Keratinocyte (primary cell): ENCODE results near the gene CHST8. TPM values are rescaled to one million over a fixed set of nuclear protein-coding genes. Genes with fewer than 3 reads are reported as not detected.

ENCODE experiments used
- DNase-seq: peaks from one replicate; pipeline ENCODE4 v3.0.0-alpha.2; 2011; ENCODE audit warnings: low read depth, missing footprints, low spot score
- FAIRE-seq: peaks from 2 replicates; lab custom pipeline; 2011; peaks lifted over from hg19 to GRCh38; lab: Jason Lieb, UNC
- H2AFZ ChIP-seq: 2 replicates; pipeline ENCODE4 v1.6.0; 2012; ENCODE audit warnings: low read length, control low read depth, inconsistent platforms; ENCODE audit not compliant: control insufficient read depth
- H3K27ac ChIP-seq: 2 replicates; pipeline ENCODE4 v1.5.1; 2011; ENCODE audit warnings: low read length; ENCODE audit not compliant: control insufficient read depth, insufficient read depth
- H3K27me3 ChIP-seq: 3 replicates; pipeline ENCODE4 v1.6.0; 2011; ENCODE audit warnings: low read length; ENCODE audit not compliant: control insufficient read depth, insufficient read depth; ENCODE audit errors: extremely low read depth
- H3K36me3 ChIP-seq, 2 experiments: 2 replicates in 1 of 2; 3 replicates in 1 of 2; pipeline ENCODE4 v1.5.1; 2011; ENCODE audit warnings: low read length in 2 of 2, mild to moderate bottlenecking in 1 of 2; ENCODE audit not compliant: control insufficient read depth in 2 of 2, insufficient read depth in 2 of 2; ENCODE audit errors: extremely low read depth in 1 of 2
- H3K4me1 ChIP-seq: 3 replicates; pipeline ENCODE4 v1.5.1; 2011; ENCODE audit warnings: low read length; ENCODE audit not compliant: control insufficient read depth, insufficient read depth; ENCODE audit errors: extremely low read depth
- H3K4me2 ChIP-seq: 3 replicates; pipeline ENCODE4 v1.6.0; 2011; ENCODE audit warnings: low read depth, low read length; ENCODE audit not compliant: control insufficient read depth, insufficient read depth; ENCODE audit errors: extremely low read depth
- H3K4me3 ChIP-seq, 3 experiments: fragments of 200-600 bp in 1 of 3; sonication (generic) in 1 of 3; 2 replicates in 2 of 3; 3 replicates in 1 of 3; pipeline ENCODE4 v1.5.1; 2011 to 2016; ENCODE audit warnings: low read length in 3 of 3, mild to moderate bottlenecking in 3 of 3, control low read depth in 2 of 3, inconsistent platforms in 1 of 3, low read depth in 1 of 3, mixed read lengths in 1 of 3, mixed run types in 1 of 3, moderate library complexity in 1 of 3; ENCODE audit not compliant: control insufficient read depth in 2 of 3, insufficient read depth in 2 of 3; ENCODE audit errors: extremely low read depth in 1 of 3
- H3K79me2 ChIP-seq: 2 replicates; pipeline ENCODE4 v1.6.0; 2012; ENCODE audit warnings: low read length; ENCODE audit not compliant: control insufficient read depth, insufficient read depth
- H3K9ac ChIP-seq: 3 replicates; pipeline ENCODE4 v1.6.0; 2011; ENCODE audit warnings: low read length; ENCODE audit not compliant: control insufficient read depth, insufficient read depth; ENCODE audit errors: extremely low read depth
- H3K9me1 ChIP-seq: 3 replicates; pipeline ENCODE4 v1.6.0; 2011; ENCODE audit warnings: low read length; ENCODE audit not compliant: control insufficient read depth, insufficient read depth; ENCODE audit errors: extremely low read depth
- H3K9me3 ChIP-seq: 2 replicates; pipeline ENCODE4 v1.5.1; 2012; ENCODE audit warnings: low read depth, low read length; ENCODE audit not compliant: control insufficient read depth
- H4K20me1 ChIP-seq: 3 replicates; pipeline ENCODE4 v1.6.0; 2011; ENCODE audit warnings: low read length; ENCODE audit not compliant: control insufficient read depth, insufficient read depth; ENCODE audit errors: extremely low read depth
- EZH2 ChIP-seq: IDR thresholded peaks from one replicate; pipeline ENCODE4 v1.6.1; 2012; ENCODE audit warnings: inconsistent platforms, mild to moderate bottlenecking, low read length, moderate library complexity
- dilution Hi-C: fragments of 300-500 bp; cut with MboI; formaldehyde crosslinking; loops from one replicate; pipeline ENCODE4 v1.7.0; 2020; ENCODE audit warnings: low sequenced_read_pairs; ENCODE audit not compliant: extremely low pct_ligation_motif_present
- polyA plus RNA-seq, 5 experiments: library from polyadenylated mRNA; depleted of rRNA in 3 of 5; stranded (reverse) in 3 of 5; stranded (forward) in 1 of 5; unstranded in 1 of 5; fragments of >200 nt; gene quantifications; 1 replicate in 1 of 5; 2 replicates in 3 of 5; 3 replicates in 1 of 5; pipeline versions ENCODE4 v1.2.1 to v1.2.3, GENCODE V29; 2011 to 2012; ENCODE audit warnings: missing spikeins in 2 of 5, low read depth in 1 of 5, low replicate concordance in 1 of 5
- TF ChIP-seq, protein P1 (sequence below), 3 experiments: IDR thresholded peaks in 1 of 3; conservative IDR thresholded peaks in 1 of 3; optimal IDR thresholded peaks in 1 of 3; 2 replicates in 2 of 3; 3 replicates in 1 of 3; pipeline versions ENCODE3 to v1.5.1; 2011; ENCODE audit warnings: low read length in 3 of 3, mild to moderate bottlenecking in 3 of 3, moderate library complexity in 2 of 3, control low read depth in 1 of 3, inconsistent platforms in 1 of 3; ENCODE audit not compliant: insufficient read depth in 2 of 3; ENCODE audit errors: extremely low read depth in 1 of 3

Gene CHST8
- polyA plus RNA-seq, 1 donor (not counting 4 experiments of a cell fraction or from before 2014, with no cell fraction given), result not detected

DNA sequence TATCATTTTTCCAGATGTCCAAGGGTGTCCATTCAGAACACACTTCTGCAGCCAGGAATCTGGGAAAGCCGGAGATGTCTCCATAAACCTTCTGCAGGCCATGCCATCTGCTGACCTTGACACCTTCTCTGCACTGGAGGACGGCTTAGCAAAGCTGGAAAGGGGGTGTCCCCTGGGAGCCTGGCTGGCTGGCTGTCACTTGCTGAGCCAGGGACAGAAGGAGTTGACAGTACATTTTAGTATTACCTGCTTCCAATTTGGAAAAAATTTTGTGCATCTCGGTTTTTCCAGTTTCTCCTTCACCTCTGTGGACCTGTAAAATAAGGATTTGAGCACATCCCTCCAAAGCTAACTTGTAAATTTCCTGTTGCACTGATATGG is 8.1 kb upstream of the CHST8 start:
- H3K9ac ChIP-seq, result no peak overlapping the region
- no peaks in the 10 kb centered on the region for H3K9me1 ChIP-seq
- no peak overlapping the region for H2AFZ ChIP-seq
- no peaks in the 10 kb centered on the region for H3K9me3 ChIP-seq
- H3K4me2 ChIP-seq, result no peak overlapping the region
- H3K79me2 ChIP-seq, result no peaks in the 10 kb centered on the region
- TF ChIP-seq EZH2, result no peak
- TF ChIP-seq, protein P1, sequence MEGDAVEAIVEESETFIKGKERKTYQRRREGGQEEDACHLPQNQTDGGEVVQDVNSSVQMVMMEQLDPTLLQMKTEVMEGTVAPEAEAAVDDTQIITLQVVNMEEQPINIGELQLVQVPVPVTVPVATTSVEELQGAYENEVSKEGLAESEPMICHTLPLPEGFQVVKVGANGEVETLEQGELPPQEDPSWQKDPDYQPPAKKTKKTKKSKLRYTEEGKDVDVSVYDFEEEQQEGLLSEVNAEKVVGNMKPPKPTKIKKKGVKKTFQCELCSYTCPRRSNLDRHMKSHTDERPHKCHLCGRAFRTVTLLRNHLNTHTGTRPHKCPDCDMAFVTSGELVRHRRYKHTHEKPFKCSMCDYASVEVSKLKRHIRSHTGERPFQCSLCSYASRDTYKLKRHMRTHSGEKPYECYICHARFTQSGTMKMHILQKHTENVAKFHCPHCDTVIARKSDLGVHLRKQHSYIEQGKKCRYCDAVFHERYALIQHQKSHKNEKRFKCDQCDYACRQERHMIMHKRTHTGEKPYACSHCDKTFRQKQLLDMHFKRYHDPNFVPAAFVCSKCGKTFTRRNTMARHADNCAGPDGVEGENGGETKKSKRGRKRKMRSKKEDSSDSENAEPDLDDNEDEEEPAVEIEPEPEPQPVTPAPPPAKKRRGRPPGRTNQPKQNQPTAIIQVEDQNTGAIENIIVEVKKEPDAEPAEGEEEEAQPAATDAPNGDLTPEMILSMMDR (optimal IDR thresholded peaks at IDR 0.05 in 1 of 3, IDR thresholded peaks at IDR 0.05 in 1 of 3, conservative IDR thresholded peaks at IDR 0.05 in 1 of 3; ENCODE audit: extremely low read depth in 1 of 3, insufficient read depth in 2 of 3, low read length in 3 of 3), result no peak
- no peak overlapping the region for H3K27ac ChIP-seq
- H3K27me3 ChIP-seq, result no peaks in the 10 kb centered on the region
- DNase-seq, result no peak
- H3K36me3 ChIP-seq, result no peaks in the 10 kb centered on the region
- no peak overlapping the region for H3K4me3 ChIP-seq
- no peaks in the 10 kb centered on the region for H4K20me1 ChIP-seq
- dilution Hi-C loops, result no loop called here
- no peak for FAIRE-seq
- no peaks in the 10 kb centered on the region for H3K4me1 ChIP-seq

DNA sequence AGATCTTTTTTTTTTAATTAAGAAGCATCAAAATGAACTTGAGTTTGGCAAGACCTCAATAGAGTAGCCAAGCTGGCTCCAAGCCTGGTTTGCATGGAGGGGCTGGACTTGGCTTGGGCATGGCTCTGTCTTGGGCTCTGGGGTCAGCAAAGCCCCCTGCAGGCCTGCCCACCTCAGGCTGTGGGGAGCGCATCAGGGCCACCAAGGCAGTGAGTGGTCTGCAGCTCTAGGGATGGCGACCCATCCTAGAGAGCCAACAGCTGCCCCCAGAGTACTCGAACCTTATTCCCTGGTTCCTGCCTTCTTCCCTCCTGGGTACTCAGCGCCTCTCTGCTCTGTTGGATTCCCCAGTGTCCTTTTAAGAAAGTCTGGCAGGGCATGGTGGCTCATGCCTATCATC is 5.4 kb upstream of the CHST8 start:
- Histone ChIP-seq H3K9me3 (no peaks in the 10 kb centered on the region), H2AFZ (no peak overlapping the region), H3K27me3 (peaks cover 20% of the 10 kb centered on the region), H3K36me3 (no peaks in the 10 kb centered on the region), H3K9me1 (no peaks in the 10 kb centered on the region), H3K4me2 (no peak overlapping the region), H3K27ac (no peak overlapping the region), H3K9ac (no peak overlapping the region), H4K20me1 (no peaks in the 10 kb centered on the region), H3K4me1 (no peaks in the 10 kb centered on the region), H3K79me2 (no peaks in the 10 kb centered on the region), H3K4me3 (no peak overlapping the region)
- DNase-seq, result no peak
- dilution Hi-C loops, result no loop called here
- FAIRE-seq, result no peak
- TF ChIP-seq EZH2, result no peak
- TF ChIP-seq, protein P1 (optimal IDR thresholded peaks at IDR 0.05 in 1 of 3, IDR thresholded peaks at IDR 0.05 in 1 of 3, conservative IDR thresholded peaks at IDR 0.05 in 1 of 3; ENCODE audit: extremely low read depth in 1 of 3, insufficient read depth in 2 of 3, low read length in 3 of 3), result no peak
